HepG2 (cell line): ENCODE results near the gene SPAG7. TPM values are rescaled to one million over a fixed set of nuclear protein-coding genes. Genes with fewer than 3 reads are reported as not detected.

Experiments
- CBX1 ChIP-seq: IDR thresholded peaks from one replicate; pipeline ENCODE4 v1.6.1; 2016; ENCODE audit warnings: antibody characterized with exemption, low read depth
- FOXA3 ChIP-seq: IDR thresholded peaks from 2 replicates; pipeline ENCODE4 v1.6.1; 2016; ENCODE audit warnings: missing genetic modification reagents, missing compliant biosample characterization
- GTF3A ChIP-seq: sonication (generic); formaldehyde crosslinking; conservative IDR thresholded peaks from 2 replicates; pipeline ENCODE4 v1.4.0; 2020; ENCODE audit warnings: mild to moderate bottlenecking, missing genetic modification reagents
- MAF1 ChIP-seq: sonication (generic); formaldehyde crosslinking; IDR thresholded peaks from 2 replicates; pipeline ENCODE4 v1.5.0; 2020; ENCODE audit warnings: missing genetic modification reagents, borderline replicate concordance
- MAFF ChIP-seq: IDR thresholded peaks from 2 replicates; pipeline ENCODE4 v1.6.1; 2011; ENCODE audit warnings: low read depth, low read length, improper control_type of control experiment
- MYPOP ChIP-seq: sonication (generic); formaldehyde crosslinking; IDR thresholded peaks from 2 replicates; pipeline ENCODE4 v1.8.1; 2023; ENCODE audit warnings: mild to moderate bottlenecking, moderate library complexity, missing genetic modification reagents
- ZC3H4 ChIP-seq: sonication (generic); formaldehyde crosslinking; IDR thresholded peaks from 2 replicates; pipeline ENCODE4 v1.4.0; 2020; ENCODE audit warnings: missing genetic modification reagents, borderline replicate concordance
- ZNF292 ChIP-seq: sonication (generic); formaldehyde crosslinking; IDR thresholded peaks from 2 replicates; pipeline ENCODE4 v1.8.1; 2022; ENCODE audit warnings: mild to moderate bottlenecking, low read depth, missing genetic modification reagents, borderline replicate concordance
- ZNF678 ChIP-seq: sonication (generic); formaldehyde crosslinking; IDR thresholded peaks from 2 replicates; pipeline ENCODE4 v1.4.0; 2020; ENCODE audit warnings: mild to moderate bottlenecking, missing genetic modification reagents
- ZNF841 ChIP-seq: sonication (generic); formaldehyde crosslinking; IDR thresholded peaks from 2 replicates; pipeline ENCODE4 v1.8.1; 2023; ENCODE audit warnings: missing genetic modification reagents, borderline replicate concordance
- ZSCAN12 ChIP-seq: sonication (generic); formaldehyde crosslinking; IDR thresholded peaks from 2 replicates; pipeline ENCODE4 v1.9.0; 2021; ENCODE audit warnings: mild to moderate bottlenecking, missing genetic modification reagents
- polyA plus RNA-seq, 8 experiments: library from polyadenylated mRNA; depleted of rRNA in 3 of 8; stranded (reverse) in 7 of 8; unstranded in 1 of 8; fragments of >200 nt; fragmentation: Illumina TruSeq in 4 of 8; extraction: Trizol in 4 of 8; gene quantifications; 2 replicates each; pipeline versions ENCODE4 v1.2.1 to v1.2.3, GENCODE V29; 2011 to 2016; ENCODE audit warnings: low read depth in 4 of 8, missing spikeins in 1 of 8, mixed read lengths in 1 of 8; ENCODE audit not compliant: insufficient read depth in 1 of 8
- total RNA-seq, 5 experiments: library from RNA; depleted of rRNA; stranded (reverse); fragments of >200 nt; fragmentation: Illumina TruSeq; extraction: Trizol; gene quantifications; 2 replicates each; pipeline ENCODE4 v1.2.3, GENCODE V29; 2016; ENCODE audit warnings: low read depth in 1 of 5
- TF ChIP-seq, protein P1 (sequence below): sonication (generic); formaldehyde crosslinking; IDR thresholded peaks from one replicate; pipeline ENCODE4 v1.5.1; 2020; ENCODE audit warnings: mild to moderate bottlenecking, missing genetic modification reagents; ENCODE audit errors: not compliant biosample characterization
- TF ChIP-seq, protein P2 (sequence below): IDR thresholded peaks from 2 replicates; pipeline ENCODE4 v1.6.1; 2016; ENCODE audit warnings: mild to moderate bottlenecking
- TF ChIP-seq, protein P3 (sequence below): sonication (generic); formaldehyde crosslinking; IDR thresholded peaks from 2 replicates; pipeline ENCODE4 v1.4.0; 2020; ENCODE audit warnings: missing genetic modification reagents, borderline replicate concordance

Gene SPAG7
- total and polyA plus RNA-seq, 2 of the 13 experiments (the other 11 are each of a cell fraction or from before 2014, with no cell fraction given) = 51.0 to 59.0 TPM

- TF ChIP-seq, protein P1, sequence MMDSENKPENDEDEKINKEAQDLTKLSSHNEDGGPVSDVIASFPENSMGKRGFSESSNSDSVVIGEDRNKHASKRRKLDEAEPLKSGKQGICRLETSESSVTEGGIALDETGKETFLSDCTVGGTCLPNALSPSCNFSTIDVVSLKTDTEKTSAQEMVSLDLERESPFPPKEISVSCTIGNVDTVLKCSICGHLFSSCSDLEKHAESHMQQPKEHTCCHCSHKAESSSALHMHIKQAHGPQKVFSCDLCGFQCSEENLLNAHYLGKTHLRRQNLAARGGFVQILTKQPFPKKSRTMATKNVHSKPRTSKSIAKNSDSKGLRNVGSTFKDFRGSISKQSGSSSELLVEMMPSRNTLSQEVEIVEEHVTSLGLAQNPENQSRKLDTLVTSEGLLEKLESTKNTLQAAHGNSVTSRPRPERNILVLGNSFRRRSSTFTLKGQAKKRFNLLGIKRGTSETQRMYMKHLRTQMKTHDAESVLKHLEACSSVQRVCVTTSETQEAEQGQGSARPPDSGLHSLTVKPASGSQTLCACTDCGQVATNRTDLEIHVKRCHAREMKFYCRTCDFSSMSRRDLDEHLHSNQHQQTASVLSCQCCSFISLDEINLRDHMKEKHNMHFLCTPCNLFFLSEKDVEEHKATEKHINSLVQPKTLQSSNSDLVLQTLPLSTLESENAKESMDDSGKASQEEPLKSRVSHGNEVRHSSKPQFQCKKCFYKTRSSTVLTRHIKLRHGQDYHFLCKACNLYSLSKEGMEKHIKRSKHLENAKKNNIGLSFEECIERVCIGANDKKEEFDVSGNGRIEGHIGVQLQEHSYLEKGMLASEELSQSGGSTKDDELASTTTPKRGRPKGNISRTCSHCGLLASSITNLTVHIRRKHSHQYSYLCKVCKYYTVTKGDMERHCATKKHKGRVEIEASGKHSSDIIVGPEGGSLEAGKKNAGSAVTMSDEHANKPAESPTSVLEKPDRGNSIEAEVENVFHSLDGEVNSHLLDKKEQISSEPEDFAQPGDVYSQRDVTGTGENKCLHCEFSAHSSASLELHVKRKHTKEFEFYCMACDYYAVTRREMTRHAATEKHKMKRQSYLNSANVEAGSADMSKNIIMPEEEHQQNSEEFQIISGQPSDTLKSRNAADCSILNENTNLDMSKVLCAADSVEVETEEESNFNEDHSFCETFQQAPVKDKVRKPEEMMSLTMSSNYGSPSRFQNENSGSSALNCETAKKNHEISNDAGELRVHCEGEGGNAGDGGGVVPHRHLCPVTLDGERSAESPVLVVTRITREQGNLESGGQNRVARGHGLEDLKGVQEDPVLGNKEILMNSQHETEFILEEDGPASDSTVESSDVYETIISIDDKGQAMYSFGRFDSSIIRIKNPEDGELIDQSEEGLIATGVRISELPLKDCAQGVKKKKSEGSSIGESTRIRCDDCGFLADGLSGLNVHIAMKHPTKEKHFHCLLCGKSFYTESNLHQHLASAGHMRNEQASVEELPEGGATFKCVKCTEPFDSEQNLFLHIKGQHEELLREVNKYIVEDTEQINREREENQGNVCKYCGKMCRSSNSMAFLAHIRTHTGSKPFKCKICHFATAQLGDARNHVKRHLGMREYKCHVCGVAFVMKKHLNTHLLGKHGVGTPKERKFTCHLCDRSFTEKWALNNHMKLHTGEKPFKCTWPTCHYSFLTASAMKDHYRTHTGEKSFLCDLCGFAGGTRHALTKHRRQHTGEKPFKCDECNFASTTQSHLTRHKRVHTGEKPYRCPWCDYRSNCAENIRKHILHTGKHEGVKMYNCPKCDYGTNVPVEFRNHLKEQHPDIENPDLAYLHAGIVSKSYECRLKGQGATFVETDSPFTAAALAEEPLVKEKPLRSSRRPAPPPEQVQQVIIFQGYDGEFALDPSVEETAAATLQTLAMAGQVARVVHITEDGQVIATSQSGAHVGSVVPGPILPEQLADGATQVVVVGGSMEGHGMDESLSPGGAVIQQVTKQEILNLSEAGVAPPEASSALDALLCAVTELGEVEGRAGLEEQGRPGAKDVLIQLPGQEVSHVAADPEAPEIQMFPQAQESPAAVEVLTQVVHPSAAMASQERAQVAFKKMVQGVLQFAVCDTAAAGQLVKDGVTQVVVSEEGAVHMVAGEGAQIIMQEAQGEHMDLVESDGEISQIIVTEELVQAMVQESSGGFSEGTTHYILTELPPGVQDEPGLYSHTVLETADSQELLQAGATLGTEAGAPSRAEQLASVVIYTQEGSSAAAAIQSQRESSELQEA = peak; percentile 43
- no peak for TF ChIP-seq CBX1
- TF ChIP-seq, protein P2, sequence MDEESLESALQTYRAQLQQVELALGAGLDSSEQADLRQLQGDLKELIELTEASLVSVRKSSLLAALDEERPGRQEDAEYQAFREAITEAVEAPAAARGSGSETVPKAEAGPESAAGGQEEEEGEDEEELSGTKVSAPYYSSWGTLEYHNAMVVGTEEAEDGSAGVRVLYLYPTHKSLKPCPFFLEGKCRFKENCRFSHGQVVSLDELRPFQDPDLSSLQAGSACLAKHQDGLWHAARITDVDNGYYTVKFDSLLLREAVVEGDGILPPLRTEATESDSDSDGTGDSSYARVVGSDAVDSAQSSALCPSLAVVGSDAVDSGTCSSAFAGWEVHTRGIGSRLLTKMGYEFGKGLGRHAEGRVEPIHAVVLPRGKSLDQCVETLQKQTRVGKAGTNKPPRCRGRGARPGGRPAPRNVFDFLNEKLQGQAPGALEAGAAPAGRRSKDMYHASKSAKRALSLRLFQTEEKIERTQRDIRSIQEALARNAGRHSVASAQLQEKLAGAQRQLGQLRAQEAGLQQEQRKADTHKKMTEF (CRISPR knock-in tag) = peak; percentile 84
- TF ChIP-seq ZNF292 = no peak
- TF ChIP-seq MYPOP (CRISPR knock-in tag) = peak; percentile 78; the same call in 1 of the 2 replicates
- TF ChIP-seq, protein P3, sequence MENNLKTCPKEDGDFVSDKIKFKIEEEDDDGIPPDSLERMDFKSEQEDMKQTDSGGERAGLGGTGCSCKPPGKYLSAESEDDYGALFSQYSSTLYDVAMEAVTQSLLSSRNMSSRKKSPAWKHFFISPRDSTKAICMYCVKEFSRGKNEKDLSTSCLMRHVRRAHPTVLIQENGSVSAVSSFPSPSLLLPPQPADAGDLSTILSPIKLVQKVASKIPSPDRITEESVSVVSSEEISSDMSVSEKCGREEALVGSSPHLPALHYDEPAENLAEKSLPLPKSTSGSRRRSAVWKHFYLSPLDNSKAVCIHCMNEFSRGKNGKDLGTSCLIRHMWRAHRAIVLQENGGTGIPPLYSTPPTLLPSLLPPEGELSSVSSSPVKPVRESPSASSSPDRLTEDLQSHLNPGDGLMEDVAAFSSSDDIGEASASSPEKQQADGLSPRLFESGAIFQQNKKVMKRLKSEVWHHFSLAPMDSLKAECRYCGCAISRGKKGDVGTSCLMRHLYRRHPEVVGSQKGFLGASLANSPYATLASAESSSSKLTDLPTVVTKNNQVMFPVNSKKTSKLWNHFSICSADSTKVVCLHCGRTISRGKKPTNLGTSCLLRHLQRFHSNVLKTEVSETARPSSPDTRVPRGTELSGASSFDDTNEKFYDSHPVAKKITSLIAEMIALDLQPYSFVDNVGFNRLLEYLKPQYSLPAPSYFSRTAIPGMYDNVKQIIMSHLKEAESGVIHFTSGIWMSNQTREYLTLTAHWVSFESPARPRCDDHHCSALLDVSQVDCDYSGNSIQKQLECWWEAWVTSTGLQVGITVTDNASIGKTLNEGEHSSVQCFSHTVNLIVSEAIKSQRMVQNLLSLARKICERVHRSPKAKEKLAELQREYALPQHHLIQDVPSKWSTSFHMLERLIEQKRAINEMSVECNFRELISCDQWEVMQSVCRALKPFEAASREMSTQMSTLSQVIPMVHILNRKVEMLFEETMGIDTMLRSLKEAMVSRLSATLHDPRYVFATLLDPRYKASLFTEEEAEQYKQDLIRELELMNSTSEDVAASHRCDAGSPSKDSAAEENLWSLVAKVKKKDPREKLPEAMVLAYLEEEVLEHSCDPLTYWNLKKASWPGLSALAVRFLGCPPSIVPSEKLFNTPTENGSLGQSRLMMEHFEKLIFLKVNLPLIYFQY (CRISPR knock-in tag) = no peak
- TF ChIP-seq ZNF841 = peak; percentile 30; the same call in 1 of the 2 replicates
- TF ChIP-seq FOXA3 (CRISPR knock-in tag) = no peak
- no peak for TF ChIP-seq MAFF
- TF ChIP-seq ZC3H4 (CRISPR knock-in tag) = peak; percentile 72; the same call in 1 of the 2 replicates
- no peak for TF ChIP-seq GTF3A (CRISPR knock-in tag)
- no peak for TF ChIP-seq MAF1 (CRISPR knock-in tag)
- TF ChIP-seq ZSCAN12 (CRISPR knock-in tag) = no peak
- TF ChIP-seq ZNF678 (CRISPR knock-in tag) = 0 out of 2 replicates have a peak, but pooled peaks have one; percentile 53
Measured at GRCh38 chr17:4949321-4950074, 18.1 kb downstream of the SPAG7 start (continued).
